Hypothalamus (tissue), 51 donors: ENCODE measurements around the gene FAM110A.
"Not testable (repeated sequence)": the region's sequence is repeated elsewhere in the genome, so short reads cannot be mapped to it uniquely, and the experiment has no call there.

ENCODE experiments used
- DNase-seq, 51 donors: peaks; one replicate each; lab custom pipeline; 2025; lab: John Stamatoyannopoulos, UW

Gene FAM110A

GRCh38 chr20:841568-842546, 8.3 kb downstream of the FAM110A start:
- no peak for DNase-seq

- DNase-seq = no peak
Observed at GRCh38 chr20:842547-842940, 9.0 kb downstream of the FAM110A start.

GRCh38 chr20:843912-844311, 10.4 kb downstream of the FAM110A start:
- no peak for DNase-seq

- DNase-seq = peak in 47 of 51 donors; percentile 10 to 88 (median 67)
Observed at GRCh38 chr20:844473-845225, 11.1 kb downstream of the FAM110A start.

GRCh38 chr20:845226-845868, 11.8 kb downstream of the FAM110A start:
- DNase-seq = no peak

- peak in 1 of 51 donors; percentile 10 for DNase-seq
Observed at GRCh38 chr20:845941-846893, 12.7 kb downstream of the FAM110A start.

- peak in 5 of 51 donors; percentile 4 to 15 (median 6) for DNase-seq
Observed at GRCh38 chr20:846894-847278, 13.4 kb downstream of the FAM110A start.

- no peak for DNase-seq
Observed at GRCh38 chr20:848193-848592, 14.7 kb downstream of the FAM110A start.

GRCh38 chr20:848731-849130, 15.2 kb downstream of the FAM110A start:
- DNase-seq = not testable (repeated sequence)

- DNase-seq = no peak
Observed at GRCh38 chr20:853406-853996, 20.0 kb downstream of the FAM110A start.

- no peak for DNase-seq
Observed at GRCh38 chr20:854601-855000, 21.1 kb downstream of the FAM110A start.

GRCh38 chr20:855466-856360, 22.2 kb downstream of the FAM110A start:
- DNase-seq = no peak

- DNase-seq = no peak
Observed at GRCh38 chr20:856361-856775, 22.9 kb downstream of the FAM110A start.

- DNase-seq = no peak
Observed at GRCh38 chr20:858011-858410, 24.5 kb downstream of the FAM110A start.

GRCh38 chr20:859751-860231, 26.3 kb downstream of the FAM110A start:
- no peak for DNase-seq

- DNase-seq = no peak
Observed at GRCh38 chr20:860891-861290, 27.4 kb downstream of the FAM110A start.

GRCh38 chr20:865440-865839, 31.9 kb downstream of the FAM110A start:
- no peak for DNase-seq

- DNase-seq = no peak
Observed at GRCh38 chr20:868279-868678, 34.8 kb downstream of the FAM110A start.
